HG03520 (cell line): ENCODE measurements around the gene LBHD2.
"Not testable (repeated sequence)": the region's sequence is repeated elsewhere in the genome, so short reads cannot be mapped to it uniquely, and the experiment has no call there.

Source experiments
- ATAC-seq: cut with Tn5 transposase; IDR thresholded peaks from one replicate; pipeline ENCODE4 v1.9.1; 2021; ENCODE audit warnings: mild to moderate bottlenecking, moderate library complexity; ENCODE audit not compliant: unreplicated experiment

The LBHD2 gene

GRCh38 chr14:103084021-103084919, at the start of gene LBHD2:
Gene LBHD2 (plus strand): TSS chr14:103084210. CDS start chr14:103086013, 1,803 bp downstream.
- no peak for ATAC-seq

GRCh38 chr14:103041464-103041863, 42.5 kb upstream of the LBHD2 start:
- ATAC-seq, result no peak

GRCh38 chr14:103043257-103044015, 40.6 kb upstream of the LBHD2 start:
- no peak for ATAC-seq

- no peak for ATAC-seq
These were observed 38.6 kb upstream of the LBHD2 start for GRCh38 chr14:103045371-103045869.

GRCh38 chr14:103047453-103047852, 36.6 kb upstream of the LBHD2 start:
- ATAC-seq, result not testable (repeated sequence)

- ATAC-seq, result no peak
These were observed 33.1 kb upstream of the LBHD2 start for GRCh38 chr14:103050935-103051334.

GRCh38 chr14:103052407-103052806, 31.6 kb upstream of the LBHD2 start:
- ATAC-seq, result no peak

GRCh38 chr14:103055695-103056094, 28.3 kb upstream of the LBHD2 start:
- no peak for ATAC-seq

GRCh38 chr14:103056322-103057027, 27.5 kb upstream of the LBHD2 start:
- ATAC-seq, result no peak

GRCh38 chr14:103057028-103057371, 27.0 kb upstream of the LBHD2 start:
- ATAC-seq, result no peak

- ATAC-seq, result peak; percentile 70
These were observed 26.4 kb upstream of the LBHD2 start, which contains the start of gene CDC42BPB for GRCh38 chr14:103057372-103058163. Gene CDC42BPB (minus strand): TSS chr14:103057549. CDS start chr14:103057173, 376 bp downstream.

GRCh38 chr14:103058164-103059055, 25.6 kb upstream of the LBHD2 start:
- no peak for ATAC-seq

GRCh38 chr14:103059556-103059955, 24.5 kb upstream of the LBHD2 start:
- ATAC-seq, result no peak

- no peak for ATAC-seq
These were observed 22.5 kb upstream of the LBHD2 start for GRCh38 chr14:103061482-103061976.

- ATAC-seq, result no peak
These were observed 19.6 kb upstream of the LBHD2 start for GRCh38 chr14:103064436-103064835.

GRCh38 chr14:103064978-103065377, 19.0 kb upstream of the LBHD2 start:
- no peak for ATAC-seq

GRCh38 chr14:103065861-103066260, 18.1 kb upstream of the LBHD2 start:
- no peak for ATAC-seq

GRCh38 chr14:103066399-103066798, 17.6 kb upstream of the LBHD2 start:
- no peak for ATAC-seq
